Measurements from ENCODE around the gene ZSWIM6. TPM values are rescaled to one million over a fixed set of nuclear protein-coding genes. Genes with fewer than 3 reads are reported as not detected.

The ZSWIM6 gene
- total RNA-seq (2021), result 9.7 and 12.9 TPM in 2 replicates
- Bru-seq, nascent RNA, result percentile 92 among the genes with signal in this experiment
- BruChase-seq, experiment 1, labeled RNA remaining after a 2-hour chase, result percentile 88 among the genes with signal in this experiment
- BruChase-seq, experiment 2, labeled RNA remaining after a 6-hour chase, result percentile 83 among the genes with signal in this experiment
- long read RNA-seq, full-length matches to known transcripts, result 1 of 3 reads
- long read RNA-seq, partial matches to known transcripts, result 0 of 3 reads
- long read RNA-seq, other reads (novel, unspliced or antisense), result 2 of 3 reads

DNA sequence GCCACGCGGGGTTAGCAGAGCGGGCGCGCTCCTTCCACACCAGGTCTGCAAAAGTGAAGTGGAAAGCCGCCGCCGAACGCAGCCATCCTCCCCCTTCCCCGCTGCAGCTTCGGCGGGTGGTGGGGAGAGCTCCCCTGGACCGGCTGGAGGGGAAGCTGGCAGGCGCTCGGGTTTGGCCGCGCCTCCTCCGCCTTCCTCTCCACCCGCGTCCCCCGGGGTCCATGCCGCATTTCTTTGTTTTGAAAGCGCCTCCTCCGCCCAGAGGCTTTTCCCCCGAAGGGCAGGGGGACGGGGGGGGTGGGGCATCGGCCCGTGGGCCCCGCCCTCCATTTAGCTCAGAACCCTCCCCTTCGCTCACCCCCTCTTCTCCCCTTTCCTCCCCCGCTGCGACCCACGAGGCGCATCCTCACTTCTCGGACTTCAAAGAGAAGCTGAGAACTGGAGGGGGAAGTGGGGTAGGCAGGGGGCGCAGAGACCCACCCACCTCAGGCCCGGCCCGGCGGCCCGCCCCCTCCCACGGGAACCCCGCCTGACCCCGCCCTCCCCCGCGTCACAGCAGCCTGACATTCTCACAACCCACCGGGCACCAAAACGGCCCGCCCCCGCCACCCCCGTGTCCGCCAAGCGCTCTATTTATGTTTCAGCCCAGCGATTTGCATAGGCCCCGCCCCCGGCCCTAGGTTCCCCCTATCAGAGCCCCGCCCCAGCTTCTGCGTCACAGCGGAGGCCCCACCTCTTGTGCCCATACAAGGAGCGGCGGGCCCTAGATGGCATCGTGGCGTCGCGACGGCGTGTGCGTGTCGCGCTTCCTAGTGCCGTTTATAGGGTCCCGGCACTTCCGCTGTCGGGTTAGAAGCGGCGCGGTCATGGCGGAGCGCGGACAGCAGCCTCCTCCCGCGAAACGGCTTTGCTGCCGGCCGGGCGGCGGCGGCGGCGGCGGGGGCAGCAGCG, at the start of gene ZSWIM6:
TSS of gene ZSWIM6 (plus strand) at position 852 of the 951 bp plus-strand sequence. CDS start at position 867, 15 bp downstream.
- H3K36me3 ChIP-seq (ENCODE audit: low read depth), result no peaks in the 10 kb centered on the region
- POLR2A ChIA-PET (ENCODE audit: unreplicated experiment), result interaction anchor here (0.5 to 1.6 kb wide), 33 partner anchors 18 to 1133 kb away, joined by 3 to 20 read pairs (median 4); partner anchors contain the start of gene ERCC8
- TF ChIP-seq, protein P1, sequence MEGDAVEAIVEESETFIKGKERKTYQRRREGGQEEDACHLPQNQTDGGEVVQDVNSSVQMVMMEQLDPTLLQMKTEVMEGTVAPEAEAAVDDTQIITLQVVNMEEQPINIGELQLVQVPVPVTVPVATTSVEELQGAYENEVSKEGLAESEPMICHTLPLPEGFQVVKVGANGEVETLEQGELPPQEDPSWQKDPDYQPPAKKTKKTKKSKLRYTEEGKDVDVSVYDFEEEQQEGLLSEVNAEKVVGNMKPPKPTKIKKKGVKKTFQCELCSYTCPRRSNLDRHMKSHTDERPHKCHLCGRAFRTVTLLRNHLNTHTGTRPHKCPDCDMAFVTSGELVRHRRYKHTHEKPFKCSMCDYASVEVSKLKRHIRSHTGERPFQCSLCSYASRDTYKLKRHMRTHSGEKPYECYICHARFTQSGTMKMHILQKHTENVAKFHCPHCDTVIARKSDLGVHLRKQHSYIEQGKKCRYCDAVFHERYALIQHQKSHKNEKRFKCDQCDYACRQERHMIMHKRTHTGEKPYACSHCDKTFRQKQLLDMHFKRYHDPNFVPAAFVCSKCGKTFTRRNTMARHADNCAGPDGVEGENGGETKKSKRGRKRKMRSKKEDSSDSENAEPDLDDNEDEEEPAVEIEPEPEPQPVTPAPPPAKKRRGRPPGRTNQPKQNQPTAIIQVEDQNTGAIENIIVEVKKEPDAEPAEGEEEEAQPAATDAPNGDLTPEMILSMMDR (conservative IDR thresholded peaks at IDR 0.05), result no peak
- no peak for TF ChIP-seq EZH2 (IDR thresholded peaks at IDR 0.05; ENCODE audit: low read depth)
- no peaks in the 10 kb centered on the region for H3K27me3 ChIP-seq (ENCODE audit: insufficient read depth, low read depth)
- no peaks in the 10 kb centered on the region for H3K9me2 ChIP-seq (ENCODE audit: insufficient read depth)
- peaks cover 28% of the 10 kb centered on the region; the same call in 1 of the 2 replicates for H3F3A ChIP-seq (ENCODE audit: insufficient read depth, low read depth)
- H2AFZ ChIP-seq, result peak within 1 kb of the TSS; percentile 93
- peaks cover 47% of the 10 kb centered on the region for H3K4me1 ChIP-seq (replicated peaks; ENCODE audit: insufficient read depth)
- peaks cover 49% of the 10 kb centered on the region for H3K79me2 ChIP-seq (ENCODE audit: low read depth)
- no peaks in the 10 kb centered on the region for H3K9me3 ChIP-seq (ENCODE audit: insufficient read depth, low read depth)
- BruUV-seq (replicated peaks), result no TSS peak
- H4K20me1 ChIP-seq (ENCODE audit: insufficient read depth), result peaks cover 30% of the 10 kb centered on the region
- peak within 1 kb of the TSS; percentile 97 for H3K4me3 ChIP-seq
- H3K4me2 ChIP-seq, result peak within 1 kb of the TSS; percentile 91
- CTCF ChIA-PET, result interaction anchor here (0.7 to 1.0 kb wide), 3 partner anchors 20 to 323 kb away, joined by 3 to 6 read pairs (median 3); no protein-coding TSS in a partner anchor
- peak within 1 kb of the TSS; percentile 64 for H3K27ac ChIP-seq
- DNase-seq, result peak; percentile 94 to 96
- intact Hi-C loops (cut with micrococcal nuclease; ENCODE audit: unreplicated experiment), result loop anchor here (1.0 to 5.0 kb wide), 8 partner anchors 25 to 487 kb away; partner anchors contain the start of gene SMIM15

DNA sequence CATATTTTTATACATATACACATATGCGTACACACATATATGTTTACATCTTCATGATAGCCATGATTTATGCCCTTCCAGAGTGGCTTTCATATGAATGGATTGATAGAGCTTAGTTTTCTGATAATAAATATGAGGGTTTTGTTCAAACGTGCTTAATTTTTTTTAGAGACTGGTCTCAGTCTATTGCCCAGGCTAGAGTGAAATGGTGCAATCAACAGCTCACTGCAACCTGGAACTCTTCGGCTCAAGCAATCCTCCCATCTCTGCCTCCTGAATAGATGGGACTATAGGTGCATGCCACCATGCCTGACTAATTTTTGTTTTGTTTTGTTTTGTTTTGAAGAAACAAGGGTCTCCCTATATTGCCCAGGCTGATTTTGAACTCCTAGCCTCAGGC, 48.6 kb upstream of the ZSWIM6 start:
- Histone ChIP-seq H3K9me3 (ENCODE audit: insufficient read depth, low read depth) (no peaks in the 10 kb centered on the region), H3K4me3 (no peak overlapping the region), H3K79me2 (ENCODE audit: low read depth) (no peaks in the 10 kb centered on the region), H2AFZ (no peak overlapping the region), H3K4me2 (no peak overlapping the region), H3K4me1 (replicated peaks; ENCODE audit: insufficient read depth) (peaks cover 19% of the 10 kb centered on the region), H3F3A (ENCODE audit: insufficient read depth, low read depth) (peaks cover 18% of the 10 kb centered on the region; the same call in 1 of the 2 replicates), H3K36me3 (ENCODE audit: low read depth) (no peaks in the 10 kb centered on the region), H4K20me1 (ENCODE audit: insufficient read depth) (no peaks in the 10 kb centered on the region), H3K27me3 (ENCODE audit: insufficient read depth, low read depth) (no peaks in the 10 kb centered on the region), H3K27ac (no peak overlapping the region), H3K9me2 (ENCODE audit: insufficient read depth) (no peaks in the 10 kb centered on the region)
- DNase-seq, result no peak
- CTCF ChIA-PET, result no interaction called here
- no TSS peak for BruUV-seq (replicated peaks)
- POLR2A ChIA-PET (ENCODE audit: unreplicated experiment), result no interaction called here
- intact Hi-C loops (cut with micrococcal nuclease; ENCODE audit: unreplicated experiment), result no loop called here
- TF ChIP-seq, protein P1 (conservative IDR thresholded peaks at IDR 0.05), result no peak
- no peak for TF ChIP-seq EZH2 (IDR thresholded peaks at IDR 0.05; ENCODE audit: low read depth)

DNA sequence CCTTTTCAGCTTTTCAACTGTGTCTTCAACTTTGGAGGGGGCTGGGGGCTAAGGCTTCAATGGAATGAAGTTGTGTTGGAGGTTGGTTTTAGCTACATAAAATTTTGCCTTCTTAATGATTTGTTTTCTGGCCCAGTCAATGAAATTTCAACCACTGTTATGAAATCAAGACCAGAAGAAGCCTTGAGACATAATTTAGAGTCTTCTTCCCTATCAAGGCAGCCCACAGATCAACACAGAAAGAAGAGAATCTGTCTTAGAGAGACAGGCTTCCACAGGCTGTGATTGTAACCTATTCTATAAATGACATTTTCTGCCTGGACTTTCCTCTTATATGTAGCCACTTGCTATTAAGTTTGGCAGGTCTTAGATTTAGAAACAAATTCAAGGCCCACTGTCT, 46.5 kb upstream of the ZSWIM6 start:
- Histone ChIP-seq H3K36me3 (ENCODE audit: low read depth) (no peaks in the 10 kb centered on the region), H3K4me1 (replicated peaks; ENCODE audit: insufficient read depth) (peaks cover 15% of the 10 kb centered on the region), H4K20me1 (ENCODE audit: insufficient read depth) (no peaks in the 10 kb centered on the region), H3K79me2 (ENCODE audit: low read depth) (no peaks in the 10 kb centered on the region), H3K9me3 (ENCODE audit: insufficient read depth, low read depth) (no peaks in the 10 kb centered on the region), H3K27me3 (ENCODE audit: insufficient read depth, low read depth) (no peaks in the 10 kb centered on the region), H3K27ac (no peak overlapping the region), H3K4me3 (no peak overlapping the region), H2AFZ (no peak overlapping the region), H3F3A (ENCODE audit: insufficient read depth, low read depth) (peaks cover 13% of the 10 kb centered on the region; the same call in 1 of the 2 replicates), H3K4me2 (no peak overlapping the region), H3K9me2 (ENCODE audit: insufficient read depth) (no peaks in the 10 kb centered on the region)
- peak in 1 of 2 experiments; percentile 17 for DNase-seq
- BruUV-seq (replicated peaks), result no TSS peak
- ChIA-PET CTCF (no interaction called here), POLR2A (ENCODE audit: unreplicated experiment) (no interaction called here)
- intact Hi-C loops (cut with micrococcal nuclease; ENCODE audit: unreplicated experiment), result no loop called here
- TF ChIP-seq, protein P1 (conservative IDR thresholded peaks at IDR 0.05), result no peak
- TF ChIP-seq EZH2 (IDR thresholded peaks at IDR 0.05; ENCODE audit: low read depth), result no peak
